Heart left ventricle (tissue), 16 donors: Measurements from ENCODE around the gene ATCAY. TPM values are rescaled to one million over a fixed set of nuclear protein-coding genes. Genes with fewer than 3 reads are reported as not detected.

ENCODE experiments used
- ATAC-seq, 4 donors: fragments of 200-7000 bp; cut with Tn5 transposase; one replicate each; pipeline ENCODE4 v1.9.1; 2020 to 2022; ENCODE audit warnings: moderate library complexity in 4 of 4, mild to moderate bottlenecking in 3 of 4, moderate number of reproducible peaks in 1 of 4
- DNase-seq, 5 donors: peaks; one replicate each; pipeline ENCODE4 v3.0.0-alpha.2; 2020
- H3K27ac ChIP-seq, 12 donors: fragments of 200-600 bp; sonication (generic) in 4 of 12; one replicate each; pipeline versions ENCODE4 v1.5.0 to v1.8.0; 2016 to 2022; ENCODE audit warnings: mild to moderate bottlenecking in 2 of 12
- H3K27me3 ChIP-seq, 9 donors: fragments of 200-600 bp; sonication (generic) in 2 of 9; one replicate each; pipeline versions ENCODE4 v1.5.1 to v1.8.0; 2016 to 2022; ENCODE audit warnings: mild to moderate bottlenecking in 3 of 9
- H3K36me3 ChIP-seq, 9 donors: fragments of 200-600 bp; sonication (generic) in 2 of 9; one replicate each; pipeline versions ENCODE4 v1.5.0 to v1.8.0; 2018 to 2022; ENCODE audit warnings: mild to moderate bottlenecking in 2 of 9
- H3K4me1 ChIP-seq, 12 donors: fragments of 200-600 bp; sonication (generic) in 4 of 12; one replicate each; pipeline versions ENCODE4 v1.5.0 to v1.8.0; 2016 to 2022; ENCODE audit warnings: mild to moderate bottlenecking in 3 of 12
- H3K4me3 ChIP-seq, 12 donors: fragments of 200-600 bp; sonication (generic) in 4 of 12; one replicate each; pipeline versions ENCODE4 v1.5.0 to v1.8.0; 2017 to 2022; ENCODE audit warnings: mild to moderate bottlenecking in 9 of 12, moderate library complexity in 4 of 12
- H3K9me3 ChIP-seq, 12 donors: fragments of 200-600 bp; sonication (generic) in 4 of 12; one replicate each; pipeline versions ENCODE4 v1.5.0 to v1.8.0; 2016 to 2022; ENCODE audit warnings: mild to moderate bottlenecking in 1 of 12
- POLR2A ChIP-seq, 2 donors: fragments of 450-650 bp; IDR thresholded peaks; one replicate each; pipeline ENCODE4 v1.6.1; 2017; ENCODE audit warnings: antibody characterized with exemption in 2 of 2, mild to moderate bottlenecking in 2 of 2, moderate library complexity in 2 of 2
- WGBS, 4 donors: extraction: QIAGEN DNeasy Blood & Tissue Kit in 2 of 4; methylation state at CpG; one replicate each; pipeline versions ENCODE4 v1.1.5 to v1.1.7; 2013 to 2018; 5-methylcytosine and 5-hydroxymethylcytosine counted together
- intact Hi-C, 10 donors: fragments of 100-400 bp; cut with DNase I; formaldehyde crosslinking; loops; one replicate each; pipeline versions ENCODE4 v1.11.1 to v1.14.2; 2022
- polyA plus RNA-seq, 2 donors: library from polyadenylated mRNA; stranded (reverse); fragments of 200-250 nt; gene quantifications; one replicate each; pipeline ENCODE4 v1.2.3, GENCODE V29; 2013
- total RNA-seq, 9 donors: library from RNA; depleted of rRNA in 2 of 9; stranded (reverse); fragments of >200 nt in 2 of 9; fragmentation: NEBNext Ultra II Directional in 3 of 9; extraction: Animal tissue kit (Norgen Biotek cat#: 25700) in 3 of 9; gene quantifications; one replicate each; pipeline versions ENCODE4 v1.1.0 to v1.2.4, GENCODE V29; 2016 to 2023
- TF ChIP-seq, protein P1 (sequence below), 12 donors: fragments of 200-600 bp; sonication (generic) in 4 of 12; IDR thresholded peaks; one replicate each; pipeline versions ENCODE4 v1.5.0 to v1.8.0; 2018 to 2022; ENCODE audit warnings: antibody characterized with exemption in 12 of 12, mild to moderate bottlenecking in 5 of 12
- donor health status: ischemic (EF 13 %, LVEDD 7.1; RV severe dilation, severe dysfunction).
- donor health status: healthy with polysubstance abuse.
- donor health status: DM: no; HTN: yes; CAD: no.
- donor health status: DM: no; HTN: no; CAD: no.
- donor health status: ischemic (EF 25% LVEDD 6.9; RV normal size, moderate dysfunction).
- donor health status: ischemic (EF 25% LVEDD 5.7; RV mildly dilated, moderate dysfunction).
- donor health status: healthy.
- donor health status: DM: yes; HTN: yes; CAD: no.
- donor health status: ischemic (EF 35%, LVEDD 5.7; RV mildly dilated, moderate dysfunction).
- donor health status: nonischemic (EF 11% LVEDD 7.7; RV severe dilation, severe dysfunction).
- donor health status: DM: yes; HTN: yes; CAD: no.
- donor health status: PGD.
- donor health status: ischemic (EF 29% LVEDD 5.4; RV normal size, mild dysfunction).
- donor health status: nonischemic (EF 23%, LVEDD 6.1; RV moderate dilation, normal function).

Gene ATCAY
- total and polyA plus RNA-seq, 11 donors = not detected

DNA sequence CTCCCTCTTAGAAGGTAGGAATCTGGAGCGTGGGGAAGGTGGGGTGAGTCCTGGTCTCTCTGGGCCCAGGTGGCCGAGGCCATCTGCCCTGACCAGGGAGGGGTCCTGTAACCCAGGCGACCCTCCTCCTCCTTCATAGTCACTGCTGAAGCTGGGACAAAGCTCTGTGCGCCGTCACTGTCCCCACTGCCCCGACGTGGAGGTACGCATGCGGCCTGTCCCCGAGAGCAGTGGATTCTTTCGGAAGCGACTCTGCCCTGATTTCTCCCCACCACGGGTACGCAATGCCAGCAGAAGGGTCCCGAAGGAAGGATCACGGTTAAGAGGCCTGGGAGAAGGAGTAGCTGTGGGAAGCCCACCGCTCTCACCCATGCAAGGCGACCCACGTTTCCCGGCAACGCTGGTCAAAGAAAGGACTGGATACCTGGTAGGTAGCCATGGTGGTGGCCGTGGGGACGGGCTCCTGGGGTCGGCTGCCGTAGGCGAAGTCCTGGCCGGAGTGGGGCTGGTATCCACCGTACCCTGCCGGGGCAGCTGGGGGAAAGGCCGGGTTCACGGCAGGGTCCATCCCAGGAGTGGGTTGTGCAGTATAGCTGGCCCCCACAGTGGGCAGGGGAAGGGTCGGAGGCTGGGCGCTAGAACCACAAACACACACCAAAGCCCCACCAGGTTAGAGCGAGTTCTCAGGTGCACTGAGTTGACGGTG lies 46.0 kb upstream of the ATCAY start:
- DNase-seq (no peak), ATAC-seq (no peak)
- no peaks in the 10 kb centered on the region for H3K36me3 ChIP-seq
- no peaks in the 10 kb centered on the region for H3K4me1 ChIP-seq
- H3K4me3 ChIP-seq = no peak overlapping the region
- peaks cover 0 to 33% (median 5%) of the 10 kb centered on the region in 9 donors for H3K27me3 ChIP-seq
- WGBS, 4 donors = 86 to 90% (median 87%) methylated on average over 34 to 35 of the region's 35 CpGs
- no peak overlapping the region for H3K27ac ChIP-seq
- intact Hi-C loops = no loop called here
- no peaks in the 10 kb centered on the region for H3K9me3 ChIP-seq
- TF ChIP-seq POLR2A (IDR thresholded peaks at IDR 0.05) = no peak
- TF ChIP-seq, protein P1, sequence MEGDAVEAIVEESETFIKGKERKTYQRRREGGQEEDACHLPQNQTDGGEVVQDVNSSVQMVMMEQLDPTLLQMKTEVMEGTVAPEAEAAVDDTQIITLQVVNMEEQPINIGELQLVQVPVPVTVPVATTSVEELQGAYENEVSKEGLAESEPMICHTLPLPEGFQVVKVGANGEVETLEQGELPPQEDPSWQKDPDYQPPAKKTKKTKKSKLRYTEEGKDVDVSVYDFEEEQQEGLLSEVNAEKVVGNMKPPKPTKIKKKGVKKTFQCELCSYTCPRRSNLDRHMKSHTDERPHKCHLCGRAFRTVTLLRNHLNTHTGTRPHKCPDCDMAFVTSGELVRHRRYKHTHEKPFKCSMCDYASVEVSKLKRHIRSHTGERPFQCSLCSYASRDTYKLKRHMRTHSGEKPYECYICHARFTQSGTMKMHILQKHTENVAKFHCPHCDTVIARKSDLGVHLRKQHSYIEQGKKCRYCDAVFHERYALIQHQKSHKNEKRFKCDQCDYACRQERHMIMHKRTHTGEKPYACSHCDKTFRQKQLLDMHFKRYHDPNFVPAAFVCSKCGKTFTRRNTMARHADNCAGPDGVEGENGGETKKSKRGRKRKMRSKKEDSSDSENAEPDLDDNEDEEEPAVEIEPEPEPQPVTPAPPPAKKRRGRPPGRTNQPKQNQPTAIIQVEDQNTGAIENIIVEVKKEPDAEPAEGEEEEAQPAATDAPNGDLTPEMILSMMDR (IDR thresholded peaks at IDR 0.05) = no peak

DNA sequence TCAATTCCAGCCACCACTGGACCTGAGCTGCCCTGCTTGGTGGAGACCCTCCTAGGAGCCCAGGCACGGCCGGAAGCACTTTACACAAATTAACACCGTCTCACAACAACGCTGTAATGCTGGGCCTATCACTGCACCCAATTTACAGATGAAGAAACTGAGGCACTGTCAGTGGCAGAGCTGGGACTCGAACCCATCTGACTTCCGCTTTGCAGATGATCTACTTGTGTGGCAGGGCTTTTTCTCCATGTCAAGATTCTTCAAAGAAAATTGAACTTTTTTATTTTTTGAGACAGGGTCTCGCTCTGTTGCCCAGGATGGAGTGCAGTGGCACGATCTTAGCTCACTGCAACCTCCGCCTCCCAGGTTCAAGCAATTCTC lies 45.4 kb upstream of the ATCAY start:
- ATAC-seq (no peak), DNase-seq (no peak)
- H3K4me1 ChIP-seq = no peaks in the 10 kb centered on the region
- intact Hi-C loops = no loop called here
- no peaks in the 10 kb centered on the region for H3K9me3 ChIP-seq
- no peak for TF ChIP-seq POLR2A (IDR thresholded peaks at IDR 0.05)
- TF ChIP-seq, protein P1 (IDR thresholded peaks at IDR 0.05) = no peak
- H3K27me3 ChIP-seq = peaks cover 0 to 31% (median 5%) of the 10 kb centered on the region in 9 donors
- 89 to 94% (median 91%) methylated on average over 9 of the region's 9 CpGs for WGBS, 4 donors
- no peak overlapping the region for H3K4me3 ChIP-seq
- no peaks in the 10 kb centered on the region for H3K36me3 ChIP-seq
- no peak overlapping the region for H3K27ac ChIP-seq

DNA sequence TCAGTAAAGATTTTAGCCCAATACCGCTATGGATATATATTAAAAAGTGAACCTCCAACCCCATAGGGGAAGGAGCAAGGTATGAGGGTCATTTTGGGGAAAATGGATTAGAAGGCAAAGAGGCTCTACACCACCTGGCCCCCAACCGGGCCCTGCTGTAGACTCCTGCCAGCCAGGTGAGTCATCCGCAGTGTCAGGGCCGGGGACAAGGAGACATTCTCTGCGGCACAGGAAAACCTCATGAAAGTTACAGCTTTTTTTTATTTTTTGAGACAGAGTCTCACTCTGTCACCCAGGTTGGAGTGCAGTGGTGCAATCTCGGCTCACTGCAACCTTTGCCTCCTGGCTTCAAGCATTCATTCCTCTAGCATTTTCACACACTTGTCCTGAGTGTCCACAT lies 43.6 kb upstream of the ATCAY start:
- Histone ChIP-seq H3K27ac (no peak overlapping the region), H3K36me3 (no peaks in the 10 kb centered on the region), H3K4me3 (no peak overlapping the region), H3K27me3 (peaks cover 0 to 13% (median 0%) of the 10 kb centered on the region in 9 donors), H3K4me1 (no peaks in the 10 kb centered on the region), H3K9me3 (no peaks in the 10 kb centered on the region)
- intact Hi-C loops = no loop called here
- TF ChIP-seq, protein P1 (IDR thresholded peaks at IDR 0.05) = no peak
- TF ChIP-seq POLR2A (IDR thresholded peaks at IDR 0.05) = no peak
- DNase-seq = no peak
- 85 to 96% (median 93%) methylated on average over 6 of the region's 6 CpGs for WGBS, 4 donors
- ATAC-seq = no peak

DNA sequence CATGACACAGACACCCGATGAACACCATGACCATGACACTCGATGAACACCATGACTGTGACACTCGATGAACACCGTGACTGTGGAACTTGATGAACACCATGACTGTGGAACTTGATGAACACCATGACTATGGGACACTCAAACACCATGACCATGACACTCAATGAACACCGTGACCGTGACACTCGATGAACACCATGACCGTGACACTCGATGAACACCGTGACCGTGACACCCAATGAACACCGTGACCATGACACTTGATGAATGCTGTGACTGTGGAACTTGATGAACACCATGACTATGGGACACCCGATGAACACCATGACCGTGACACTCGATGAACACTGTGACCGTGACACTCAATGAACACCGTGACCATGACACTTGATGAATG lies 43.2 kb upstream of the ATCAY start:
- WGBS, 4 donors = 91 to 98% (median 95%) methylated on average over 17 of the region's 17 CpGs
- TF ChIP-seq, protein P1 (IDR thresholded peaks at IDR 0.05) = no peak
- no peak for TF ChIP-seq POLR2A (IDR thresholded peaks at IDR 0.05)
- Histone ChIP-seq H3K27ac (no peak overlapping the region), H3K9me3 (no peaks in the 10 kb centered on the region), H3K27me3 (peaks cover 0 to 8% (median 0%) of the 10 kb centered on the region in 9 donors), H3K4me3 (no peak overlapping the region), H3K36me3 (no peaks in the 10 kb centered on the region), H3K4me1 (no peaks in the 10 kb centered on the region)
- intact Hi-C loops = no loop called here
- DNase-seq (no peak), ATAC-seq (no peak)
